GOT3 (cell line): ENCODE data around the gene YTHDC2.
A peak's percentile ranks its signal among the peaks of the same experiment; 100 is the strongest.

ENCODE experiments used
- DNase-seq: peaks from one replicate; lab custom pipeline; 2025; ENCODE audit warnings: mixed read lengths; lab: John Stamatoyannopoulos, UW

YTHDC2 gene

GRCh38 chr5:113520429-113520828 lies 6.9 kb downstream of the YTHDC2 start:
- no peak for DNase-seq

GRCh38 chr5:113520899-113521298 lies 7.4 kb downstream of the YTHDC2 start:
- DNase-seq, result no peak

- DNase-seq, result no peak
Measured at GRCh38 chr5:113523168-113523567, 9.7 kb downstream of the YTHDC2 start.

GRCh38 chr5:113524927-113525326 lies 11.4 kb downstream of the YTHDC2 start:
- no peak for DNase-seq

- DNase-seq, result no peak
Measured at GRCh38 chr5:113526421-113526820, 12.9 kb downstream of the YTHDC2 start.

- DNase-seq, result no peak
Measured at GRCh38 chr5:113527746-113528145, 14.3 kb downstream of the YTHDC2 start.

GRCh38 chr5:113531481-113532159 lies 18.1 kb downstream of the YTHDC2 start:
- no peak for DNase-seq

- no peak for DNase-seq
Measured at GRCh38 chr5:113538313-113538712, 24.8 kb downstream of the YTHDC2 start.

- DNase-seq, result no peak
Measured at GRCh38 chr5:113546703-113547183, 33.2 kb downstream of the YTHDC2 start.

GRCh38 chr5:113548396-113548795 lies 34.9 kb downstream of the YTHDC2 start:
- DNase-seq, result no peak

- DNase-seq, result no peak
Measured at GRCh38 chr5:113552137-113552536, 38.6 kb downstream of the YTHDC2 start.

- no peak for DNase-seq
Measured at GRCh38 chr5:113552620-113553019, 39.1 kb downstream of the YTHDC2 start.

GRCh38 chr5:113562828-113563400 lies 49.4 kb downstream of the YTHDC2 start:
- DNase-seq, result no peak

- no peak for DNase-seq
Measured at GRCh38 chr5:113569396-113569795, 55.9 kb downstream of the YTHDC2 start.

- no peak for DNase-seq
Measured at GRCh38 chr5:113572716-113573115, 59.2 kb downstream of the YTHDC2 start.

- peak; percentile 40 for DNase-seq
Measured at GRCh38 chr5:113574417-113574816, 60.9 kb downstream of the YTHDC2 start.

GRCh38 chr5:113575074-113575473 lies 61.6 kb downstream of the YTHDC2 start:
- DNase-seq, result no peak

- DNase-seq, result no peak
Measured at GRCh38 chr5:113578091-113578490, 64.6 kb downstream of the YTHDC2 start.

GRCh38 chr5:113581388-113581787 lies 67.9 kb downstream of the YTHDC2 start:
- DNase-seq, result no peak

- DNase-seq, result no peak
Measured at GRCh38 chr5:113598150-113598549, 84.7 kb downstream of the YTHDC2 start.

- no peak for DNase-seq
Measured at GRCh38 chr5:113598926-113599325, 85.4 kb downstream of the YTHDC2 start.

- no peak for DNase-seq
Measured at GRCh38 chr5:113600255-113600905, 86.9 kb downstream of the YTHDC2 start.

GRCh38 chr5:113601423-113601822 lies 87.9 kb downstream of the YTHDC2 start:
- DNase-seq, result no peak
